HG03103 (cell line): ENCODE results near the gene THSD4.

ENCODE experiments used
- ATAC-seq: cut with Tn5 transposase; IDR thresholded peaks from one replicate; pipeline ENCODE4 v1.9.1; 2021; ENCODE audit warnings: low read depth; ENCODE audit not compliant: unreplicated experiment

THSD4 gene

DNA sequence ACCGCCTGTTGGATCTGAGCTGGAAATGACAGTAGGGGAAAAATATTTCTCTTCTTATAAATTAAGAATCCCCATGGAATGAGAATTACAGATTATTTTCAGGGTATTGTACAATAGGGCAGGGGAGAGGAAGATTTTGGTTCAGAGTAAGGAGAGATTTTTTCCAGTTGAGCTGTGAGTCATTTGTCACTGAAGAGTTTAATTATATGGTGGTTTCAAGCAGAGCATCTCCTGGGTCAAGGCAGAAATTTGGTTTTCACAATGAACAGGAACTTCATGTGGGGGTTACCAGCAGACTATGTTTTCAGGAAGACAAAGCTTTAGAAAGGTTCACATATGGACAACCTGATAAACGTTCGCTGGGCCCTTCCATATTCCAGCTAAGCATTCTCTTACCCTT, 512.3 kb downstream of the THSD4 start:
- no peak for ATAC-seq

DNA sequence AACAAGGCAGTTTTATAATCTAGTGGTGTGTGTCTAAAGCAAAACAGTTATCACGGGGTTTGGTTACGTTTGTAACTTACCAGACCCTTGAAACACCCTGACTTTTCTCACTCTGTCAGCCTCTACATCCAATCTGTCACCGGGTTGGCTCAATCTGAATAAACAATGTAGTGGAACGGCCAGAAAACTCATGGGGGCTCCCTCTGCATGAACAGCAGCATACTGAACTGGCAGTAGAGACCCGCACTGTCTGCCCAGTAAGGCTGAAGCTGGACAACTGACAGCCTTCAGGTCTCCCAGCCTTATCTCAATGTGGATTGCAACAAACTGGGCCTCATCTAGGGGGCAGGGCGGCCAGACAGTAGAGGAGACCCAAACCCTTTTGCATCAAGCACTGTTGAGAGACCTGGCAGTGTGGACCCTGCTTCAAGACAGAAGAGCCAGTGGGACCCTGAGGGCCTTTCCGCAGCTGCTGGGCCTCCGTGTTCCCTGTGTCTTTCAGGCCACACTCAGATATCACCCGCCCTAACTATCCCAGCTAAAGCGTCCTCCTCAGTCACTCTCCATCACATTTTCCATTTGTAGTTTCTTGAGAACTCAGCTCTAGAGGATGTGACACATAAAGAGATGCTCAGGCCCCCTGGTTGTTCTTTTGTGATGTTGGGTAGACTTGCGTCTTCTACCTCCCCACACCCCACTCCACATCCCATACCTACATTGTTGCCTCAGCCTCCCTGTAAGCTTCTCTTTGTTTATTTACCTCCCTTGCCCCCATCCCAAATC, 513.9 kb downstream of the THSD4 start:
- no peak for ATAC-seq

DNA sequence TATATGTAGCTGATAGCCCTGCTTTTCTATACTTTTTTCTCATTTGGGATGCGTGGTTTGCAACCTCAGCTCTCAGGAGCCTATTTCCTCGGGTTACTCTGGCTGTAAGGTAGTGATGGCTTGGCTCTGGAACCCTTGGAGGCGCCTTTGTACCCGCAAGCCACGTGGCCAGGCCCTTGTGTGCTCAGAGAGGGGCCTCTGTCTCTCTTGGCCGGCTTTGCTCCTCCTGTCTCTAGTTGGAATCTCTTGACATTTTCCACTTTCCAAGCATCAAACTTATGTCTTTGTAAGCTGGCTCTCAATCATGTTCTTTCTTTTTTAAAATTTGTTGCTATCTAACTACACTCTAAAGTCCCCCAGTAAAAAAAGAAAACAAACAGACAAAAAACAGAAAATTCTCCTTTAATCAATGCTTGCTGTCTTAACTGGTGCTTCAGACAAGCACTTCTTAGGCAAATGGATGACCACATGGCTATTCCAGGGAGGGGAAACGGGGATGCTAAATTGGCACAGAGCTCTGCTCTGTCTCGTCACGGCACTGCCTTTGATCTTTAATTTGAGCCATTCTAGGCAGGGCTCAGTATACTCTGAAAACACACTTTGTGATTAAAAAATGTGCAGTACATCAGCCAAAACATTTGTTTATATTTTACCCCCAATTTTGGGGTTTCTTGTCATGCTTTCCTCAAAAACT, 514.7 kb downstream of the THSD4 start:
- no peak for ATAC-seq

DNA sequence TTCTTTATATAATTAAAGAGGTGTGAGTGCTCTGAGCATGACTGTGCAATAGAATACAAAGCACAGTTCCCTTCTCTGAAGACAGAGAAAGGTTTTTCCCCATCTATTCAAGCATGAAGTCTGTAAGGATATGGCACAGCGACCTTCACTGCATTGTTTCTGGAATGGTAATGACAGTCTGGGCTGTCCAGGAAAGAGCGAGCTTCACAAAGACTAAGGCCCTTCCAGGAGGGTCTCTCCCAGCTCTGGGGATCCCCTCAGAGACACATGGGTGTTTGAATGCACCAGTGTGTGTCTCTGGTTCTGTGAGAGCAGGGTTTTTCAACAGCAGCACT, 515.2 kb downstream of the THSD4 start:
- ATAC-seq, result no peak

DNA sequence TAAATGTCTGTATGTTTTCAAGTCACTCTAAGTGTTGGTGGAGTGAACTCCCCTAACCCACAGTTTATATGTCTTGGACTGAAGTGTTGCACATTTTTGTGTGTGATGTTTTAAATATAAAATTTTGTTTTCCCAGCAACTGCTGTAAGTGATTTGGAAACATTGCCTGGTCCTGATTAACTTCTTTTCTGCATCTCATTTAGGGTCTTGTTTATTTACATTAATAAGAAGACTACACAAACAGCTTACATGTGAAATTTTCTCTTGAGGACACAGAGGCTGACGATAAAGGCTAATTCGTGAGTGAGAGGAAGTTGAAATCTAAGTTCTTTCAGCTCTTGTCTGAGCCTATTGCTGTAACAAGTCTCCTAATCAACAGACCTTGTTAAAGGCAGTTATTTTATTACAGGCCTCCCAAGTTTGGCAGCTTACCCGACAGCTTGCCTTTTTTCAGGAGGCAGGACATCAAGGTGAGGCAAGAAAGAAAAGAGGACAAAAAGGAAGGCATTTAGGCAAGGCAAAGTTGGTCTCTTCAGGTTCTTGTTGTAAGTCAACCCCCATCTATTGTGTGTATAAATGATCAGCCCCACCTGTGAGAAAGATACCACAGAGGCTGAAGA, 517.4 kb downstream of the THSD4 start:
- ATAC-seq, result no peak

DNA sequence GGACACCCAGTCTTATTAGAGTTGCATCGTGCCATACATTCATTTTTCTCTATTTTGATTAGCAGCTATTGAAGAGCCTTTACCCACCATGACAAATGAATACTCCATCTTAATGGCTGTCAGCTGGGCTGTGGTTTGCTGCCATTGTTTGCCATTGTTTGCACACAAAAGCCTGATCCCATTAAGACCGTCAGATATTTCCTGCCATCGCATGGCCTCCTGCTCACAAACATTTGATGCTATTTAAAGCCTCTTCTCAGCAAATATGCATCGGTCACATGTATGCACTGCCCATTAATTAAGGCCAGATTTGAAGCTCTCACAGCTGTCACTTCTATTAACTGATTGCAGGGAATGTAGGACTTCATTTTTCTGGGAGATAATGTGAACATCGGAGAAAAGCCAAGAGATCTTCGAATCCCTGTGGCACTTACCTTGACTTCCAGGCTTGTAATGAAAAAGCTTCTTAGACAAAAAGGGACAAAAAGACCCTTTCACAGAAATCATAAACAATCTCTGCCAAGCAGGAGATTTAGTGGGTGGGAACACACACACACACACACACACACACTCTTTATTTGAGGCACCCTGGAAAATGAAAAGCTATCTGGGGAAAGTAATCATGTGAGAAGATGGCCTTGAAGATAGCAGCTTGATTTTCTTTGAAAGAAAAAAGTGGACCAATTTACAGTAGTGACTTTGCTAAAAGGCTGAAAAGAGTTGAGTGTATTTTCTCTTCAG, 519.7 kb downstream of the THSD4 start:
- ATAC-seq, result no peak

DNA sequence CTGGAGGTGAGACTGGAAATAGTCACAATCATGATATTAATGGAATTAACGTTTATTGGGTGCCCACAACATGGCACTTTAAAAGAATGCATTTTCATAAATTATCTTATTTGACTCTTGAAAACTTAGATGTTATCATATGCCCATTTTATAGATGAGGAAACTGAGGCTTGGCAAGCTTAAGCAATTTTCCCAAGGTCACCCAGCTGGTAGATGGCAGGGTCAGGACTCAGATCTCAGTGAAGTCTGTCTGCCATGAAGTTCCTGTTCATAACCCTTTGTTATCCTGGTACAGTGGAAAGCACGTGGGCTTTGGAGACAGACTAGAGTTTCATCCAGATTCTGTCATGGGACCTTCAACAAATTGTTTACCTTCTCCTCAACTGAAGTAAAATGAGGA, 520.5 kb downstream of the THSD4 start:
- no peak for ATAC-seq

DNA sequence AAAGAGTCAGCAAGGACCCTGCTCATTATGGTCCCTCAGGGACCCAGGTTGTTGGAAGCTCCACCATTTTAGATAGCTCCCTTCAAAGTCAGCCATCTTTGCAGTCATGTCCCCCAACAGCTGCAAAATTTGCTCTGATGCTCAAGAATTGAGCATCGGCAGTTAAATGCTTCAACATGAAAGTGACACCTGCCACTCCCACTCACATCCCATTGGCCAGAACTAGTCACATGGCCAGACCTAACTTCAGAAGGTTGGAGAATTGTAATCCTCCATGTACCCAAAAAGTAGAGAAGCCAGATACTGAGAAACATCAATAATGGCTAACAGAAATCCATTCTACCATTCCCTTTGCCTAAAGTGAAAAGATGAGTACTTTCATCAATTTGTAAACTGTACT, 523.6 kb downstream of the THSD4 start:
- ATAC-seq, result no peak

DNA sequence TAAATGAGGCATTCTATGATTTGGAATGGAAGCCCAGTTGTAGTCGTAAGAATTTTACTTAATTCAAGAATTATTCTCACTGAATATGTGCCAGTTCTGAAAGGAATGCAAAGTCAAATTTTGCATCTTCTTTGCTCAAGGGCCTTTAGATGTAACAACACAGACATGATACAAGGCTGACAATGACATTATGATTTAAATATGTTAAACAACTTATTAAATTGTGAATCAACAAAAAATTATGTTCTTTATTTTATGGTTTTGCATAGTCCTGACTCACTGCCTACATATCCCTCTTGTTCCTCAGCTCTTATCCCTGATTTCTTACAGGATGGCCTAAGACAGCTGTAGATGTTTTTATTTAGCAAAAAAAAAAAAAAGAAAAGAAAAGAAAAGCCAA, 524.2 kb downstream of the THSD4 start:
- no peak for ATAC-seq

DNA sequence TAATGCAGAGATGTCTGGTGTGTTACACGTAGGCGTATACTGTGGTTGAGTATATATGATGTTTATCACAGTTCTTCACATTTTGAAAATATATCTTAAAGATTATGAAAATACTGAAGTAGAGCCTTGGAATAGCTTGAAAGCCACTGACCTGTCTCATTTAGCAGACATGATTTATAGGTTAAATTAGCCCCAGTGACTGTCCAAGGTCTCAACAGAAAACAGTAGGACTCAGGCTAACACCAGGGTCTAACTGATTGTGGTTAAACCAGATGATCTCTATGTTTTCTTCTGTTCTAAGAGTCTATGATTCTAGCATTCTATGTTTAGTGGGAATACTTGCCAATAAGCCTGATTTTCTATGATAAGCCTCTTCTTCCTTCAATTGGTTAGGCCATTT, 528.6 kb downstream of the THSD4 start:
- ATAC-seq, result no peak

DNA sequence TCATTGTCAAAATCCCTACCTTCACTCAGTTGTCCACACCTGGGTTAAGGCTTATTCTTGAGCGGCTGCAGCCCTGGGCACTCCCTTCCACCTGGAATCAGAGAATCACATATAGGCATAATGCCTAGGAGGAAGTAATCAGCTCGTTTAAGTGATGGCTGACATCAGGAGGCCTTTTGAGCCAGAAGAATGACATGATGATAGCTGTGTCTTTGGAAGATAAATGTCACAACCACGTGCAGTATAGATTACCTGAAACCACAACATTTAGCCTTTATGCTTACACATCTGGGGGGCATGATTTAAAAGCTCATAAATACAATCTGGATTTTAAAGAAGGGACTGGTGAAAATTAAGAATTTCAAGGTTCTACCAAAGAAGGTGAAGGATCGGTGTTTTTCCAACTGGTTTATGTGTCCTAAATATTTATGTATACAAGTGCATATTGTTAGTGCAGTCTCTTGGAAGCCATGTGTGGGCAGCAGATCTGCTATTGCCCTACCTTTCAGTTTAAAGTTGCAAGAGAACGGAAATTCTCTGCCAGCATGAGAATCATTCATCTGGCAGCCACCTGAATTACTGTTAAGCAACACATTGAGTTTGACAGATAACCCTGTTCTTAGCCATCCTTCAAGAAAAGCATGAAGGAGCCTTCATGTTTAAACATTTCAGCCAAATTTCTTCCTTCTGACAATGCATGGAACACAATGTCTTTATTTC, 531.7 kb downstream of the THSD4 start:
- ATAC-seq, result no peak

DNA sequence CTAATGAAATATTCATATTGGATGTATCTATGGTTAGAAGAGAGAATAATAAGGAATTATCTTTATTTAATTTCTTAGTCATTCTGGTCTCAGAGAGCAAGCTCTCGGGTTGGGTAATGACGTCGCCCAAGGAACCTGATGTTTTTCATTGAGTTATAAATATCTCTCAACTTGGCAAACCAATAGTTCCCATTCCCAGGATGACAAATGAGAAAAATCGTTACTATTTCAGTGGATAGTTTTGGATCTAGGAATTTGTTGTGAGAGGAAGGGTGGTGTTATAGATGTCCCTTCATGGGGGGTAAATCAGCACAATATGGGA, 532.2 kb downstream of the THSD4 start:
- ATAC-seq, result no peak

DNA sequence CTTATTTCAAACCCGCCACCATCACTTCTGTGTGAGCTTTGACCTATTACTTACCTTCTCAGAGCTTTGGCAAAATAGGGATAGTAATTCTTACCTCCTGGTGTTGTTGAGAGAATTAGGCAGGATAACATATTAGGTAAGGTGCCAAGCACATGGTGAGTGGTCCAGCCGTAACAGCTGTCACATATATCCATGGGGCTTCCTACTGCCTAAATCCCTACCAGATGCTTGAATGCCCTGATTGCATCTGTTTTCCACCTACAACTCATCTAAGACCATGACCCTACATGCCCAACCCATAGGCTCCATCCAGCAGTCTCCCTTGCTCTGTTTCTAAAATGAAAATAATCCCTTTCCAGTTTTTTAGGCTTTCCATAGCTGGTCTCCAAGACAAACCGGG, 532.8 kb downstream of the THSD4 start:
- no peak for ATAC-seq

DNA sequence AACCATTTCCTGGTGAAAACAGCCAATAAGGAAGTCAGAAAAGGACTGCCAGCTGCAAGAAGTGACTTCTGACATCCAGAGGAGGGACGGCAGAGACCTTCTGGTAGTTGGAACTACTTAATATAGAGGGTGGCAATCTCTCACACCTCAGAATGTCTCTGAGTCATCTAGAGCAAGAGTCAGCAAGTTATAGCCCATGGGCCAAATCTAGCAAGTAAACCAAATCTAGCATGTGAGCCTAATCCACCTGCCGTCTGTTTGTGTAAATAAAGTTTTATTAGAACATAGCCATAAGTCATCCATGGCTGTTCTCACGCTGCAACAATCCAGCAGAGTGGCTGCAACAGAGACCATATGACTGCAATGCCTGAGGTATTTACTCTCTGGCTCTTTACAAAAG, 534.6 kb downstream of the THSD4 start:
- no peak for ATAC-seq

DNA sequence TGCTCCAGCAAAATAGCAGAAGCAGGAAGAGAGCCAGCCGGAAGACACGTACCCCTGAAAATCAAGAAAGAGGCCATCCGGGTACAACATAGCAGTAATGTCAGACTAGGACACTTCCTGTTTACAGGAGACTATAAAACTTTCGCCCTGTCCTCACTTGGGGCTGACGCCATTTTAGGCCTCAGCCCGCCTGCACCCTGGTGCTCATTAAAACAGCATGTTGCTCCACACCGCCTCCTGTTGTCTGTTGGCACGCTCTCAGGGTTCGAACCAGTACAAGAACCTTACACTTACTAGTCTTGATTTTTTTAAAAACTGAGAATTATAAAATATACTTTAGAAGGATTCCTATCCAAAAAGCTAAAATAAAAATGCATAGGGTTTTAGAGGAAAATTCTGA, 535.3 kb downstream of the THSD4 start:
- no peak for ATAC-seq

DNA sequence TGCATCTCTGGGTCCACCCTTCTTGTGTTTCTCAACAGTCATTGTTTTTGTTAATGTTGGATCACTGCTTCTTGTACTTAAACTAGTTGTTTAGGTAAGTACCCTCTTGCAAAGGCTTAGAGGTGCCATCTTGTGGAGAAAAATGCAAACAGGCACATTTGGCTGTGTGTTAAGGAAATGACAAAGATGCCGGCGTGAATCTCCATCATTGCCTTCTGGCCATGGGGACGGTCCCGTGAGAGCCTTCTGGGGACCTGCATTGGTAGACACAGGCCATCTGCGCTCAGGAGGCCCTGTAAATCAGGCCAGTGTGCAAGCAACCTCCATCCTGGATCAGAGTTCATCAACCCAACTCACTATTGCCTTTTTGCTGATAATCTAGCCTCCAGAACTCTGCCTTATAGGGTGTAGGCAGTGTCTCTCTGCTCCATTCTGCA, 536.5 kb downstream of the THSD4 start:
- ATAC-seq, result no peak

DNA sequence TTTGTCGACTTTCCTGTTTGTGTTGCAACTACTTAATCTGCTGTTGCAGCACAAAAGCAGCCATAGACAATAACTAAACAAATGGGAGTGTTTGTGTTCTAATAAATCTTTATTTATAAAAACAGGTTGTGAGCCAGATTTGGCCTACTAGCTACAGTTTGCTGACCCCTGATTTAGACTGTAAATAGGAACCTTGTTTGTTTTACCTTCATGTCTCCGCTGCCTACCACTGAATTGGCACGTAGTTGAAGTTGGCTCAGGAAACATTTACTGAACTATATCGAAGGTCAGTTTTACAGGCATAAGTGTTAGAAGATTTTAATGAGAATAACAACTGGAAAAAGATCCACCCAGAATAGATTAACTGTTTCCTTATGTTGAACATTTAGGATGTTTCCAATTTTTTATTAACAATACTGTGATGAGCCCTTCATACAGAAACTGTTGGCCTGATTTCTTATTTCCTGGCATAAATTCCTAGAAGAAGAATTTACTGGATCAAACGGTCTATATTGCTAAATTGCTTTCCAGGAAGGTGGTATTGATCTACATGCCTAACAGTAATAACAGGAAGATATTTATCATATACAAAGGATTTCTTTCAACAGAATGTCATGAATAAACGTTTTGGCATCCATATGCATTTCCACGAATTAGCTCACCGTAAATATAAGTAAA, 538.9 kb downstream of the THSD4 start:
- no peak for ATAC-seq

DNA sequence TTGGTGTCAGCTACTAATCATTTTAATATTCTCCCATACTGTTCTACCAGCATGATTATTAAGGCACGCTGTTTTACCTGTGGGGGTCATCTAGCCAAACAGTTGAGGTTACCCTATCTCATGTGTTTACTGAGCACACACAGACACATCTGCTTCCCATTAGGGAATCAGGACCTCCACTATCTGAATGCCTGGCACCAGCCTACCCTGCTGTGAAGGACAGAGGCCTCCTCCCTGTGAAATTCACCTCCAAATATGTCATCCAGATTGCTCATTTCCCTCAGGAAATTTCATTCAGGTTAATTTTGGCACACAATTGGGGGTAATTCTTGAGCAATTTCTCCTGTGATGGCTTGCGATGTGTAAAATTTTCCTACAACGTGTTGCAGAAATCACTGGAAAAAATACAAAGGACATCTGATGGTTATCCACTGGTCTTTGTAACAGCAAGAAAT, 539.5 kb downstream of the THSD4 start:
- ATAC-seq, result no peak

DNA sequence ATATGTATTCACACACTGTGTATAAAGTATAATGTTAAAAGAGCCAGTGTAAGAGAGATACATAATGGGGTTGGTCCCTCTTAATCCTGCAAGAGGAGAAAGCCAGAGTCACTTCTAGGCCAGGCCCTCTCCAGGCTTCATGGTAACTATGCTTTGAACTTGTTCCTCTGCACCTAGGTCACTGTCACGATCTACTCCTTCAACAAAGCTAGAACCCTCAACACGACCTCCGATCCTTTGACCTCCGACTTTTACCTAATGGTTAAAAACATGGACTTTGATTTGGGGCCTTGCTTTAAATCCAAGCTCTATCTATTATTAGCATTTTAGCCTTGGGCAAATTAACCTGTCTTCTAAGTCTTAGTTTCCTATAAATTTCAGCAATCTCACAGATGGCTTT, 541.2 kb downstream of the THSD4 start:
- no peak for ATAC-seq

DNA sequence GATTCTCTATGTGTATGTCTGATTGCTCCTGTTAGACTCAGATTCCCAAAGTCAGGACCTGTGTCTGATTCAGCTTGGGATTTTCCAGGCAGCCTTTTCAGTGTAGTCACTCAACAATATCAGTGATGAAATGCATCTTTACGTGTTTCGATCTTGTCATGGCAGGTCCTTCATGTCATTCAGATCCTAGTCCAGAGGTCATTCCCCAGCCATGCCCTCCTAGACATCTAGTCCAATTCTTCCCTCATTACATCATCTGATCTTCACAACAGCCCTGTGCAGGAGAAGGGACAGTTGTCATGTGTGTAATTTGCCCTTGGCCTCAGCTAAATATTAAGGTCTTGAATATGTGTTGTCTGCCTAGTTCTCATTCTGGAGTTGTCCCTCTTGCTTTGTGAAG, 541.9 kb downstream of the THSD4 start:
- no peak for ATAC-seq
